IPS DF 19.7 (cell line): ENCODE data around the gene IL22RA1.

Experiments
- DNase-seq: peaks from one replicate; pipeline ENCODE4 v3.0.0-alpha.2; 2013; ENCODE audit warnings: low read depth, low spot score

Gene IL22RA1

GRCh38 chr1:24074817-24075589 lies 67.9 kb downstream of the IL22RA1 start:
- DNase-seq: no peak

- DNase-seq: no peak
Measured at GRCh38 chr1:24074196-24074595, 68.7 kb downstream of the IL22RA1 start.

- DNase-seq: no peak
Measured at GRCh38 chr1:24071941-24072340, 71.0 kb downstream of the IL22RA1 start.

GRCh38 chr1:24070821-24071393 lies 72.0 kb downstream of the IL22RA1 start:
- peak; percentile 71 for DNase-seq

GRCh38 chr1:24069817-24070216 lies 73.1 kb downstream of the IL22RA1 start:
- DNase-seq: no peak
